Astrocyte (in vitro differentiated cells and primary cell): ENCODE results near the gene PRMT3.

Source experiments
- EZH2 ChIP-seq: IDR thresholded peaks from 2 replicates; pipeline ENCODE4 v1.6.1; 2012; ENCODE audit warnings: mild to moderate bottlenecking, low read length, inconsistent platforms; ENCODE audit not compliant: insufficient read depth
- TF ChIP-seq, protein P1 (sequence below): IDR thresholded peaks from 2 replicates; pipeline ENCODE4 v1.5.1; 2011; ENCODE audit warnings: low read depth, mild to moderate bottlenecking, inconsistent platforms, low read length, moderate library complexity; ENCODE audit not compliant: insufficient read depth

DNA sequence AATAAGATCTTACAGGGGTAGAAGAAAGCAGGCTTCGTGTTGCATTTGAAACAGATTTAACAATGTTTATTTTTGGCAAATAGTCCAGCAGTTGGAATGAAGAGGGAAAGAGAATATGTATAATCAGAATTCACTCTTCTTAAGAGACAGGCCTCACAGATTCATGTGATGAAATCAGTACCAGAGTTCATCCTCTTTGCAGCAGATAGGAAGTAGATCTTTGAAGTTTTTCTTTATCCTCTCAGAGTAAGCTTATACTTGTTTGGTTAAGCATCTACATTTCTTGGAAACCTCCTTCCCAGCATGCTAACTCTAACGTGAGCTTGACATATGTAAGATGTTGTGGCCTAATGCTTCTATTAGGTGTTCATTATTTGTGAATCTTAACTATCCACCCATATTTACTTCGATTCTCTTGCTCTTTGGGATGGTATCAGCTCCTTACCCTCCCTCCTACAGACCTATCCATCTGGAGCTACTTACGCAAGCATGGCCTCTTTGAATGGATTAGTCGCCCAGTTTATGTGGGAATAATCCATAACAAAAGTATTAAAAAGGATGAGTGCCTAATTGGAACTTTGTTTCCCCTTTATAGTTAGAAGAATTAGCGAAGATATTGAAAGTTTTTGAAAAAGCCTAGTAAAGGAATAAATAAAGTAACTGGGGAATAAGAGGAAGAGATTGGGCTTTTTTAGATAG, 80.1 kb downstream of the PRMT3 start:
- TF ChIP-seq, protein P1, sequence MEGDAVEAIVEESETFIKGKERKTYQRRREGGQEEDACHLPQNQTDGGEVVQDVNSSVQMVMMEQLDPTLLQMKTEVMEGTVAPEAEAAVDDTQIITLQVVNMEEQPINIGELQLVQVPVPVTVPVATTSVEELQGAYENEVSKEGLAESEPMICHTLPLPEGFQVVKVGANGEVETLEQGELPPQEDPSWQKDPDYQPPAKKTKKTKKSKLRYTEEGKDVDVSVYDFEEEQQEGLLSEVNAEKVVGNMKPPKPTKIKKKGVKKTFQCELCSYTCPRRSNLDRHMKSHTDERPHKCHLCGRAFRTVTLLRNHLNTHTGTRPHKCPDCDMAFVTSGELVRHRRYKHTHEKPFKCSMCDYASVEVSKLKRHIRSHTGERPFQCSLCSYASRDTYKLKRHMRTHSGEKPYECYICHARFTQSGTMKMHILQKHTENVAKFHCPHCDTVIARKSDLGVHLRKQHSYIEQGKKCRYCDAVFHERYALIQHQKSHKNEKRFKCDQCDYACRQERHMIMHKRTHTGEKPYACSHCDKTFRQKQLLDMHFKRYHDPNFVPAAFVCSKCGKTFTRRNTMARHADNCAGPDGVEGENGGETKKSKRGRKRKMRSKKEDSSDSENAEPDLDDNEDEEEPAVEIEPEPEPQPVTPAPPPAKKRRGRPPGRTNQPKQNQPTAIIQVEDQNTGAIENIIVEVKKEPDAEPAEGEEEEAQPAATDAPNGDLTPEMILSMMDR = no peak
- TF ChIP-seq EZH2 = no peak
